Fibroblast of the conjunctiva (primary cell): ENCODE measurements around the gene COPZ1.
A peak's percentile ranks its signal among the peaks of the same experiment; 100 is the strongest.

ENCODE experiments used
- DNase-seq: peaks from one replicate; pipeline ENCODE4 v3.0.0-alpha.2; 2010; ENCODE audit warnings: low read depth

COPZ1 gene

GRCh38 chr12:54397157-54397556, 72.2 kb downstream of the COPZ1 start:
- no peak for DNase-seq

- DNase-seq: no peak
These were observed 73.3 kb downstream of the COPZ1 start for GRCh38 chr12:54398218-54398617.

GRCh38 chr12:54398995-54399793, 74.3 kb downstream of the COPZ1 start:
- DNase-seq: peak; percentile 77

- no peak for DNase-seq
These were observed 76.2 kb downstream of the COPZ1 start for GRCh38 chr12:54401119-54401518.
